HepG2 (cell line): ENCODE results near the gene NAPB. TPM values are rescaled to one million over a fixed set of nuclear protein-coding genes. Genes with fewer than 3 reads are reported as not detected.

Experiments used
- ELF3 ChIP-seq: IDR thresholded peaks from 2 replicates; pipeline ENCODE4 v1.6.1; 2016; ENCODE audit warnings: missing genetic modification reagents, missing compliant biosample characterization
- FOXC1 ChIP-seq: sonication (generic); formaldehyde crosslinking; IDR thresholded peaks from 2 replicates; pipeline ENCODE4 v1.8.0; 2022; ENCODE audit warnings: mild to moderate bottlenecking, missing genetic modification reagents, borderline replicate concordance
- HES4 ChIP-seq: sonication (generic); formaldehyde crosslinking; IDR thresholded peaks from 2 replicates; pipeline ENCODE4 v1.9.0; 2021; ENCODE audit warnings: mild to moderate bottlenecking, missing genetic modification reagents, borderline replicate concordance
- HHEX ChIP-seq: IDR thresholded peaks from 2 replicates; pipeline ENCODE4 v1.6.1; 2016; ENCODE audit warnings: control low read depth
- KAT7 ChIP-seq: IDR thresholded peaks from 2 replicates; pipeline ENCODE4 v1.6.1; 2018; ENCODE audit warnings: borderline replicate concordance, missing compliant biosample characterization
- MIXL1 ChIP-seq: IDR thresholded peaks from 2 replicates; pipeline ENCODE4 v1.6.1; 2016
- NFRKB ChIP-seq: fragments of 450-650 bp; IDR thresholded peaks from 2 replicates; pipeline ENCODE4 v1.6.1; 2017
- PHF8 ChIP-seq: sonication (generic); formaldehyde crosslinking; IDR thresholded peaks from 2 replicates; pipeline ENCODE4 v1.5.0; 2020; ENCODE audit warnings: missing genetic modification reagents
- SOX13 ChIP-seq, 3 experiments: fragments of 450-650 bp in 1 of 3; sonication (generic) in 1 of 3; formaldehyde crosslinking in 1 of 3; IDR thresholded peaks in 2 of 3; conservative IDR thresholded peaks in 1 of 3; 2 replicates each; pipeline versions ENCODE4 v1.5.0 to v1.6.1; 2016 to 2020; ENCODE audit warnings: antibody characterized with exemption in 1 of 3, mild to moderate bottlenecking in 1 of 3, missing compliant biosample characterization in 1 of 3, missing genetic modification reagents in 1 of 3, moderate library complexity in 1 of 3
- TBX3 ChIP-seq: fragments of 450-650 bp; IDR thresholded peaks from 2 replicates; pipeline ENCODE4 v1.6.1; 2017; ENCODE audit warnings: antibody characterized with exemption, mild to moderate bottlenecking, inconsistent platforms, borderline replicate concordance
- TRAFD1 ChIP-seq: sonication (generic); formaldehyde crosslinking; IDR thresholded peaks from 2 replicates; pipeline ENCODE4 v1.5.1; 2020; ENCODE audit warnings: missing genetic modification reagents, mild to moderate bottlenecking, borderline replicate concordance
- ZFY ChIP-seq: sonication (generic); formaldehyde crosslinking; IDR thresholded peaks from 2 replicates; pipeline ENCODE4 v1.4.0; 2020; ENCODE audit warnings: missing genetic modification reagents
- ZNF280B ChIP-seq: sonication (generic); formaldehyde crosslinking; IDR thresholded peaks from 2 replicates; pipeline ENCODE4 v1.5.0; 2020; ENCODE audit warnings: missing genetic modification reagents, mild to moderate bottlenecking, borderline replicate concordance
- ZNF34 ChIP-seq: sonication (generic); formaldehyde crosslinking; IDR thresholded peaks from 2 replicates; pipeline ENCODE4 v1.4.0; 2020; ENCODE audit warnings: mild to moderate bottlenecking, missing genetic modification reagents, borderline replicate concordance
- ZNF556 ChIP-seq: sonication (generic); formaldehyde crosslinking; IDR thresholded peaks from 2 replicates; pipeline ENCODE4 v1.4.0; 2020; ENCODE audit warnings: mild to moderate bottlenecking, missing genetic modification reagents, borderline replicate concordance
- ZNF563 ChIP-seq: sonication (generic); formaldehyde crosslinking; IDR thresholded peaks from 2 replicates; pipeline ENCODE4 v1.8.0; 2022; ENCODE audit warnings: mild to moderate bottlenecking, moderate library complexity, missing genetic modification reagents
- ZNF792 ChIP-seq: IDR thresholded peaks from 2 replicates; pipeline ENCODE4 v1.6.1; 2016
- ZNF879 ChIP-seq: sonication (generic); formaldehyde crosslinking; IDR thresholded peaks from 2 replicates; pipeline ENCODE4 v1.8.1; 2023; ENCODE audit warnings: missing genetic modification reagents
- ZSCAN22 ChIP-seq: sonication (generic); formaldehyde crosslinking; IDR thresholded peaks from 2 replicates; pipeline ENCODE4 v1.4.0; 2020; ENCODE audit warnings: mild to moderate bottlenecking, missing genetic modification reagents
- polyA plus RNA-seq, 8 experiments: library from polyadenylated mRNA; depleted of rRNA in 3 of 8; stranded (reverse) in 7 of 8; unstranded in 1 of 8; fragments of >200 nt; fragmentation: Illumina TruSeq in 4 of 8; extraction: Trizol in 4 of 8; gene quantifications; 2 replicates each; pipeline versions ENCODE4 v1.2.1 to v1.2.3, GENCODE V29; 2011 to 2016; ENCODE audit warnings: low read depth in 4 of 8, missing spikeins in 1 of 8, mixed read lengths in 1 of 8; ENCODE audit not compliant: insufficient read depth in 1 of 8
- total RNA-seq, 5 experiments: library from RNA; depleted of rRNA; stranded (reverse); fragments of >200 nt; fragmentation: Illumina TruSeq; extraction: Trizol; gene quantifications; 2 replicates each; pipeline ENCODE4 v1.2.3, GENCODE V29; 2016; ENCODE audit warnings: low read depth in 1 of 5
- TF ChIP-seq, protein P1 (sequence below): sonication (generic); formaldehyde crosslinking; IDR thresholded peaks from 2 replicates; pipeline ENCODE4 v1.4.0; 2020; ENCODE audit warnings: missing genetic modification reagents
- TF ChIP-seq, protein P2 (sequence below): sonication (generic); formaldehyde crosslinking; IDR thresholded peaks from 2 replicates; pipeline ENCODE4 v1.8.0; 2023; ENCODE audit warnings: mild to moderate bottlenecking, missing genetic modification reagents

Gene NAPB
- total and polyA plus RNA-seq, 2 of the 13 experiments (the other 11 are each of a cell fraction or from before 2014, with no cell fraction given), result 15.2 to 16.1 TPM

- TF ChIP-seq, protein P1, sequence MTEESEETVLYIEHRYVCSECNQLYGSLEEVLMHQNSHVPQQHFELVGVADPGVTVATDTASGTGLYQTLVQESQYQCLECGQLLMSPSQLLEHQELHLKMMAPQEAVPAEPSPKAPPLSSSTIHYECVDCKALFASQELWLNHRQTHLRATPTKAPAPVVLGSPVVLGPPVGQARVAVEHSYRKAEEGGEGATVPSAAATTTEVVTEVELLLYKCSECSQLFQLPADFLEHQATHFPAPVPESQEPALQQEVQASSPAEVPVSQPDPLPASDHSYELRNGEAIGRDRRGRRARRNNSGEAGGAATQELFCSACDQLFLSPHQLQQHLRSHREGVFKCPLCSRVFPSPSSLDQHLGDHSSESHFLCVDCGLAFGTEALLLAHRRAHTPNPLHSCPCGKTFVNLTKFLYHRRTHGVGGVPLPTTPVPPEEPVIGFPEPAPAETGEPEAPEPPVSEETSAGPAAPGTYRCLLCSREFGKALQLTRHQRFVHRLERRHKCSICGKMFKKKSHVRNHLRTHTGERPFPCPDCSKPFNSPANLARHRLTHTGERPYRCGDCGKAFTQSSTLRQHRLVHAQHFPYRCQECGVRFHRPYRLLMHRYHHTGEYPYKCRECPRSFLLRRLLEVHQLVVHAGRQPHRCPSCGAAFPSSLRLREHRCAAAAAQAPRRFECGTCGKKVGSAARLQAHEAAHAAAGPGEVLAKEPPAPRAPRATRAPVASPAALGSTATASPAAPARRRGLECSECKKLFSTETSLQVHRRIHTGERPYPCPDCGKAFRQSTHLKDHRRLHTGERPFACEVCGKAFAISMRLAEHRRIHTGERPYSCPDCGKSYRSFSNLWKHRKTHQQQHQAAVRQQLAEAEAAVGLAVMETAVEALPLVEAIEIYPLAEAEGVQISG (CRISPR knock-in tag), result no peak
- TF ChIP-seq ZNF792 (CRISPR knock-in tag), result no peak
- TF ChIP-seq SOX13 (IDR thresholded peaks at IDR 0.05), result no peak
- TF ChIP-seq SOX13 (CRISPR knock-in tag; conservative IDR thresholded peaks at IDR 0.05 in 1 of 2, IDR thresholded peaks at IDR 0.05 in 1 of 2), result no peak
- TF ChIP-seq ZNF34 (CRISPR knock-in tag), result no peak
- TF ChIP-seq PHF8 (CRISPR knock-in tag), result no peak
- no peak for TF ChIP-seq ZNF556 (CRISPR knock-in tag)
- no peak for TF ChIP-seq ZNF879 (CRISPR knock-in tag)
- no peak for TF ChIP-seq TBX3
- TF ChIP-seq ZNF563 (CRISPR knock-in tag), result no peak
- no peak for TF ChIP-seq HHEX (CRISPR knock-in tag)
- TF ChIP-seq ZSCAN22 (CRISPR knock-in tag), result no peak
- TF ChIP-seq ZNF280B (CRISPR knock-in tag), result no peak
- TF ChIP-seq, protein P2, sequence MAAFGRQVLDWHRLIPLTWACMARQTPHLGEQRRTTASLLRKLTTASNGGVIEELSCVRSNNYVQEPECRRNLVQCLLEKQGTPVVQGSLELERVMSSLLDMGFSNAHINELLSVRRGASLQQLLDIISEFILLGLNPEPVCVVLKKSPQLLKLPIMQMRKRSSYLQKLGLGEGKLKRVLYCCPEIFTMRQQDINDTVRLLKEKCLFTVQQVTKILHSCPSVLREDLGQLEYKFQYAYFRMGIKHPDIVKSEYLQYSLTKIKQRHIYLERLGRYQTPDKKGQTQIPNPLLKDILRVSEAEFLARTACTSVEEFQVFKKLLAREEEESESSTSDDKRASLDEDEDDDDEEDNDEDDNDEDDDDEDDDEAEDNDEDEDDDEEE (CRISPR knock-in tag), result no peak
- TF ChIP-seq MIXL1 (CRISPR knock-in tag), result no peak
- TF ChIP-seq KAT7 (CRISPR knock-in tag), result no peak
- no peak for TF ChIP-seq ELF3
- TF ChIP-seq ZFY, result no peak
- TF ChIP-seq FOXC1 (CRISPR knock-in tag), result no peak
- no peak for TF ChIP-seq NFRKB
- TF ChIP-seq TRAFD1 (CRISPR knock-in tag), result no peak
- TF ChIP-seq HES4 (CRISPR knock-in tag), result no peak
These were observed 80.8 kb downstream of the NAPB start (continued) for GRCh38 chr20:23340524-23340923.
